A549 treated with CpdA at 1 μM for 4 hours (cell line): ENCODE data around the gene PET117. TPM values are rescaled to one million over a fixed set of nuclear protein-coding genes. Genes with fewer than 3 reads are reported as not detected.

ENCODE experiments used
- total RNA-seq: library from RNA; stranded (reverse); fragments of 200-300 nt; extraction: Qiagen RNA extraction; gene quantifications from 5 replicates; pipeline ENCODE4 v1.2.3, GENCODE V29; 2022; ENCODE audit warnings: low read depth

PET117 gene
- total RNA-seq, result 18.6 to 27.6 TPM (median 24.7 TPM) in 5 replicates

GRCh38 chr20:18137412-18138265 is at the start of gene PET117, which contains the start of gene KAT14:
TSS of gene PET117 (plus strand) at chr20:18137863. CDS start at chr20:18137956, 93 bp downstream.
TSS of gene KAT14 (plus strand) at chr20:18137863. CDS start at chr20:18142661, 4,798 bp downstream.

Other genes with a start within 250 kb of the PET117 start
- 220 to 245 TPM (median 228 TPM) in 5 replicates for gene SNX5, start 169.1 kb upstream of the PET117 start, total RNA-seq
- 44.5 to 47.3 TPM (median 45.9 TPM) in 5 replicates for gene MGME1, start 168.8 kb upstream of the PET117 start, total RNA-seq
- gene OVOL2, start 79.9 kb upstream of the PET117 start, total RNA-seq, result 0.18 to 0.38 TPM (median 0.22 TPM) in 5 replicates
- gene KAT14, start within 50 bp of the PET117 start, total RNA-seq, result 8.9 to 11.9 TPM (median 10.6 TPM) in 5 replicates
- 10.5 to 12.4 TPM (median 12.2 TPM) in 5 replicates for gene ZNF133, start 150.7 kb downstream of the PET117 start, total RNA-seq